ENCODE data around the gene JAML.

Gene JAML

GRCh38 chr11:118215262-118215661 lies 9.5 kb downstream of the JAML start:
- no peak for DNase-seq

GRCh38 chr11:118214210-118214914 lies 10.4 kb downstream of the JAML start:
- no peak for DNase-seq

GRCh38 chr11:118213781-118214180 lies 11.0 kb downstream of the JAML start:
- no peak for DNase-seq

GRCh38 chr11:118213201-118213600 lies 11.6 kb downstream of the JAML start:
- DNase-seq: no peak

- no peak for DNase-seq
These were observed 12.0 kb downstream of the JAML start for GRCh38 chr11:118212781-118213191.

GRCh38 chr11:118212131-118212725 lies 12.6 kb downstream of the JAML start:
- peak; percentile 79 for DNase-seq

- DNase-seq: no peak
These were observed 13.8 kb downstream of the JAML start for GRCh38 chr11:118211006-118211405.

GRCh38 chr11:118210323-118210722 lies 14.5 kb downstream of the JAML start:
- no peak for DNase-seq

GRCh38 chr11:118209033-118209432 lies 15.8 kb downstream of the JAML start:
- DNase-seq: no peak

GRCh38 chr11:118207079-118207478 lies 17.7 kb downstream of the JAML start:
- no peak for DNase-seq

GRCh38 chr11:118206391-118207031 lies 18.3 kb downstream of the JAML start:
- no peak for DNase-seq

GRCh38 chr11:118205606-118206378 lies 19.0 kb downstream of the JAML start:
- no peak for DNase-seq

GRCh38 chr11:118202599-118203422 lies 22.0 kb downstream of the JAML start:
- no peak for DNase-seq

- no peak for DNase-seq
These were observed 22.8 kb downstream of the JAML start for GRCh38 chr11:118201966-118202365.

- no peak for DNase-seq
These were observed 23.7 kb downstream of the JAML start for GRCh38 chr11:118200901-118201680.

- no peak for DNase-seq
These were observed 24.3 kb downstream of the JAML start for GRCh38 chr11:118200497-118200896.

- DNase-seq: no peak
These were observed 25.7 kb downstream of the JAML start for GRCh38 chr11:118199135-118199534.

- DNase-seq: peak; percentile 55
These were observed 26.4 kb downstream of the JAML start for GRCh38 chr11:118198370-118198769.

GRCh38 chr11:118194835-118195627 lies 29.8 kb downstream of the JAML start:
- peak; percentile 80 for DNase-seq

- DNase-seq: no peak
These were observed 30.8 kb downstream of the JAML start for GRCh38 chr11:118193910-118194566.
